PC-9 (cell line): ENCODE data around the gene JADE2.

Experiments used
- EZH2 ChIP-seq: fragments of 200-600 bp; sonication (generic); IDR thresholded peaks from 2 replicates; pipeline ENCODE4 v1.8.0; 2017; ENCODE audit warnings: antibody characterized with exemption, low read depth
- TF ChIP-seq, protein P1 (sequence below): fragments of 200-600 bp; sonication (generic); conservative IDR thresholded peaks from 2 replicates; pipeline ENCODE4 v1.6.1; 2017; ENCODE audit warnings: mixed run types, antibody characterized with exemption, mild to moderate bottlenecking, moderate library complexity

DNA sequence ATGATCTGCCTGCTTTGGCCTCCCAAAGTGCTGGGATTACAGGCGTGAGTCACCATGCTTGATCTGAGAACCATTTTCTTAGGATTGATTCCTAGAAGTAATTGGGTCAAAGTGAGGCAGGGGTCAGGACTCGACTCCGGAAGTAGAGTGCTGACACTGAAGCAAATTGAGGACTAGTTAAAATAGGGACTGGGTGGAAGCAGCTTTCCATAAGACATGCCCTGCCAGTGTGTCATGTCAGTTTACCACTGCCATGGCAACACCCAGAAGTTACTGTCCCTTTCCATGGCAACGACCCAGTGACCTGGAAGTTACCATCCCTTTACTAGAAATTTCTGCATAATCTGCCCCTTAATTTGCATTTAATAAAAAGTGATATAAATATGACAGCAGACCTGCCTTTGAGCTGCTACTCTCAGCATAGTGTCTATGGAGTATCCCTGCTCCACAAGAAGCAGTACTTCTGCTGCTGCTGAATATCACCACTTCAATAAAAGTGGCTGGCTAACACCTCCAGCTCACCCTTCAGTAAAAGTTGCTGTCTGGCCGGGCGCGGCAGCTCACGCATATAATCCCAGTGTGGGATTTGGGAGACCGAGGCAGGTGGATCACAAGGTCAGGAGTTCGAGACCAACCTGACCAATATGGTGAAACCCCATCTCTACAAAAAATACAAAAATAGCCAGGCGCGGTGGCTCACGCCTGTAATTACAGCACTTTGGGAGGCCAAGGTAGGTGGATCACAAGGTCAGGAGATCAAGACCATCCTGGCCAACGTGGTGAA lies 47.8 kb upstream of the JADE2 start:
- TF ChIP-seq, protein P1, sequence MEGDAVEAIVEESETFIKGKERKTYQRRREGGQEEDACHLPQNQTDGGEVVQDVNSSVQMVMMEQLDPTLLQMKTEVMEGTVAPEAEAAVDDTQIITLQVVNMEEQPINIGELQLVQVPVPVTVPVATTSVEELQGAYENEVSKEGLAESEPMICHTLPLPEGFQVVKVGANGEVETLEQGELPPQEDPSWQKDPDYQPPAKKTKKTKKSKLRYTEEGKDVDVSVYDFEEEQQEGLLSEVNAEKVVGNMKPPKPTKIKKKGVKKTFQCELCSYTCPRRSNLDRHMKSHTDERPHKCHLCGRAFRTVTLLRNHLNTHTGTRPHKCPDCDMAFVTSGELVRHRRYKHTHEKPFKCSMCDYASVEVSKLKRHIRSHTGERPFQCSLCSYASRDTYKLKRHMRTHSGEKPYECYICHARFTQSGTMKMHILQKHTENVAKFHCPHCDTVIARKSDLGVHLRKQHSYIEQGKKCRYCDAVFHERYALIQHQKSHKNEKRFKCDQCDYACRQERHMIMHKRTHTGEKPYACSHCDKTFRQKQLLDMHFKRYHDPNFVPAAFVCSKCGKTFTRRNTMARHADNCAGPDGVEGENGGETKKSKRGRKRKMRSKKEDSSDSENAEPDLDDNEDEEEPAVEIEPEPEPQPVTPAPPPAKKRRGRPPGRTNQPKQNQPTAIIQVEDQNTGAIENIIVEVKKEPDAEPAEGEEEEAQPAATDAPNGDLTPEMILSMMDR, result no peak
- no peak for TF ChIP-seq EZH2
